HG03108 (cell line): ENCODE data around the gene DUS1L.
A peak's percentile ranks its signal among the peaks of the same experiment; 100 is the strongest.

Experiments used
- ATAC-seq: cut with Tn5 transposase; IDR thresholded peaks from one replicate; pipeline ENCODE4 v1.9.1; 2021; ENCODE audit warnings: moderate library complexity; ENCODE audit not compliant: unreplicated experiment

Gene DUS1L

GRCh38 chr17:82065638-82066303 lies at the start of gene DUS1L:
TSS of gene DUS1L (minus strand) at chr17:82065804. CDS start at chr17:82065059, 745 bp downstream.
- peak; percentile 60 for ATAC-seq

- no peak for ATAC-seq
Observed at GRCh38 chr17:82114872-82115271, 49.3 kb upstream of the DUS1L start.

- ATAC-seq, result no peak
Observed at GRCh38 chr17:82114447-82114846, 48.8 kb upstream of the DUS1L start.

GRCh38 chr17:82113941-82114340 lies 48.3 kb upstream of the DUS1L start:
- no peak for ATAC-seq

- no peak for ATAC-seq
Observed at GRCh38 chr17:82113422-82113821, 47.8 kb upstream of the DUS1L start.

GRCh38 chr17:82112914-82113311 lies 47.3 kb upstream of the DUS1L start:
- ATAC-seq, result no peak

GRCh38 chr17:82112181-82112913 lies 46.7 kb upstream of the DUS1L start:
- ATAC-seq, result no peak

- ATAC-seq, result no peak
Observed at GRCh38 chr17:82110298-82110697, 44.7 kb upstream of the DUS1L start.

GRCh38 chr17:82108961-82109475 lies 43.4 kb upstream of the DUS1L start:
- no peak for ATAC-seq

GRCh38 chr17:82108496-82108945 lies 42.9 kb upstream of the DUS1L start:
- no peak for ATAC-seq

- ATAC-seq, result no peak
Observed at GRCh38 chr17:82108038-82108437, 42.4 kb upstream of the DUS1L start.

- no peak for ATAC-seq
Observed at GRCh38 chr17:82107341-82107860, 41.8 kb upstream of the DUS1L start.

- no peak for ATAC-seq
Observed at GRCh38 chr17:82106688-82107305, 41.2 kb upstream of the DUS1L start.

GRCh38 chr17:82105882-82106687 lies 40.5 kb upstream of the DUS1L start:
- peak; percentile 74 for ATAC-seq

GRCh38 chr17:82105417-82105881 lies 39.8 kb upstream of the DUS1L start:
- no peak for ATAC-seq

GRCh38 chr17:82104797-82105416 lies 39.3 kb upstream of the DUS1L start:
- no peak for ATAC-seq

GRCh38 chr17:82103553-82104451 lies 38.2 kb upstream of the DUS1L start:
- ATAC-seq, result no peak

GRCh38 chr17:82101767-82102679 lies 36.4 kb upstream of the DUS1L start:
- no peak for ATAC-seq
